Neural progenitor cell (in vitro differentiated cells): Measurements from ENCODE around the gene PANX1.

Experiments
- CTCF ChIP-seq: fragments of 200-600 bp; sonication (generic); IDR thresholded peaks from 2 replicates; pipeline ENCODE4 v1.5.1; 2017; ENCODE audit warnings: antibody characterized with exemption, mild to moderate bottlenecking
- EZH2 ChIP-seq: fragments of 200-600 bp; sonication (generic); IDR thresholded peaks from 2 replicates; pipeline ENCODE4 v1.6.1; 2017; ENCODE audit warnings: antibody characterized with exemption, mild to moderate bottlenecking, moderate library complexity

GRCh38 chr11:94178331-94178730 is 49.7 kb downstream of the PANX1 start:
- no peak for TF ChIP-seq CTCF
- no peak for TF ChIP-seq EZH2
